ENCODE data around the gene PHF13. TPM values are rescaled to one million over a fixed set of nuclear protein-coding genes. Genes with fewer than 3 reads are reported as not detected.
A peak's percentile ranks its signal among the peaks of the same experiment; 100 is the strongest.

The PHF13 gene
- total RNA-seq, 1 experiment from 2014 or later: 55.8 TPM

GRCh38 chr1:6657138-6657537 lies 43.6 kb downstream of the PHF13 start:
- no peak overlapping the region for H3K27ac ChIP-seq (ENCODE audit: insufficient read length, low read depth, low read length)
- no CpG with 5 or more reads among the region's 6 CpGs for WGBS (ENCODE audit: extremely low coverage, insufficient read length, low lambda C conversion rate)
- H4K5ac ChIP-seq (ENCODE audit: insufficient read length, low read depth, low read length): no peak overlapping the region

More at GRCh38 chr1:6657138-6657537, 43.6 kb downstream of the PHF13 start:
- H3K27ac Mint-ChIP-seq: peak overlapping the region in 1 of 3 experiments; percentile 44; a peak in 1 of 7 replicates
- H3K36me3 Mint-ChIP-seq (ENCODE audit: insufficient read depth in 1 of 3, low read depth in 3 of 3): peaks cover 17 to 32% (median 31%) of the 10 kb centered on the region in 3 experiments; a peak in 6 of 7 replicates
- no peak overlapping the region for H3K23ac ChIP-seq (ENCODE audit: insufficient read length, low read depth, low read length)
- H2AFZ ChIP-seq (ENCODE audit: low read length): no peak overlapping the region
- no peak overlapping the region for H4K91ac ChIP-seq (ENCODE audit: insufficient read length, low read depth, low read length)
- no peaks in the 10 kb centered on the region for H3K9me3 ChIP-seq (ENCODE audit: control insufficient read depth, low read depth, low read length)
- H3K27me3 Mint-ChIP-seq (ENCODE audit: low read depth): no peaks in the 10 kb centered on the region
- H3K27me3 ChIP-seq (ENCODE audit: insufficient read depth, low read length): no peaks in the 10 kb centered on the region
- no peak overlapping the region for H2BK20ac ChIP-seq (ENCODE audit: low read depth, low read length, poor library complexity, severe bottlenecking)
- no peak overlapping the region for H2BK12ac ChIP-seq (ENCODE audit: insufficient read length, low read depth, low read length)
- no peak overlapping the region for H3K4ac ChIP-seq (ENCODE audit: low read depth, low read length)
- no peak overlapping the region for H3T11ph ChIP-seq (ENCODE audit: low read length)
- no peak overlapping the region for H2BK15ac ChIP-seq (ENCODE audit: low read depth, low read length)
- no peak overlapping the region for H3K4me2 ChIP-seq (ENCODE audit: insufficient read depth, insufficient read length, low read length)
- no peak overlapping the region for H2AK5ac ChIP-seq (ENCODE audit: insufficient read length, low read length)
- H2BK5ac ChIP-seq (ENCODE audit: insufficient read length, low read length): no peak overlapping the region
- no peak overlapping the region for H3K18ac ChIP-seq (ENCODE audit: insufficient read length, low read depth, low read length)
- H3K4me1 ChIP-seq (ENCODE audit: insufficient read depth, low read length): no peaks in the 10 kb centered on the region
- H3K4me3 Mint-ChIP-seq: no peak overlapping the region
- no peak overlapping the region for H3K56ac ChIP-seq (ENCODE audit: insufficient read length, low read depth, low read length)
- DNase-seq: no peak
- H2BK120ac ChIP-seq (ENCODE audit: low read depth, low read length, poor library complexity, severe bottlenecking): no peak overlapping the region
- H4K8ac ChIP-seq (replicated peaks; ENCODE audit: insufficient read length, low read depth, low read length): no peak overlapping the region
- no peak for TF ChIP-seq CTCF (conservative IDR thresholded peaks at IDR 0.05)
- no peaks in the 10 kb centered on the region for H3K4me1 Mint-ChIP-seq
- no peak overlapping the region for H3K9ac ChIP-seq (ENCODE audit: extremely low read depth, insufficient read length, low read length)
- no peaks in the 10 kb centered on the region for H3K9me3 Mint-ChIP-seq
- no peaks in the 10 kb centered on the region for H3K79me2 ChIP-seq (ENCODE audit: insufficient read depth, low read length)
- no peaks in the 10 kb centered on the region for H4K20me1 ChIP-seq (ENCODE audit: control insufficient read depth, insufficient read depth, insufficient read length)
- H3K14ac ChIP-seq (ENCODE audit: insufficient read depth, low read length): no peak overlapping the region
- no peaks in the 10 kb centered on the region for H3K79me1 ChIP-seq (ENCODE audit: insufficient read depth, low read depth, low read length, poor library complexity, severe bottlenecking)
- H3K23me2 ChIP-seq (ENCODE audit: insufficient read length, low read depth, low read length, poor library complexity, severe bottlenecking): no peaks in the 10 kb centered on the region
